ENCODE results near the gene ACSS3.

DNA sequence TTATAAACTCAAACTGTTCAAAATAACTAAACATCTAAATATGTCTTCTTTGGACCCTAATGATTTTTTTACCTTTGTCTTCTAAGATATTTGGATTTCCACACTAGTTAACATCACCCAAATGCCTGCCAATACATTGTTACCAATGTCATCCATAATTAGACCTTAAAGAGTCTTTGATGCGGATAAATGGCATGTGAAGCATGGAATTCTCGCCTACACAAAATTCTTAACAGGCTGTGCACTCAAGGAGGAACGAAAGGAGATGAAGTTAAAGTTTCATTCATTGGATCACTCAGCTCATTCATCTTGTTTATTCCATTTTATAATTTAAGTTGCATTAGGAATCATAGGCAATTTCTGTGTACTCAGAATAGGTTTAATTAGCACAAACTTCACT, 219.7 kb downstream of the ACSS3 start:
- no peak for TF ChIP-seq POLR2A (IDR thresholded peaks at IDR 0.05; ENCODE audit: low read length)
- TF ChIP-seq GATA1 (IDR thresholded peaks at IDR 0.05; ENCODE audit: low read depth, low read length): no peak

Data from erythroblast (primary cell).